Activated CD4-positive, alpha-beta T cell treated with anti-CD3 and anti-CD28 coated beads for 36 hours (primary cell): ENCODE measurements around the gene CEP20. TPM values are rescaled to one million over a fixed set of nuclear protein-coding genes. Genes with fewer than 3 reads are reported as not detected.

ENCODE experiments used
- ATAC-seq: fragments of 200-7000 bp; cut with Tn5 transposase; one replicate; pipeline ENCODE4 v1.10.0; 2021; ENCODE audit warnings: mild to moderate bottlenecking, moderate library complexity
- CTCF ChIA-PET: fragments of 350-600 bp; sonication (Branson Sonifier 250); formaldehyde crosslinking; loops from one replicate; lab custom pipeline; 2021; ENCODE audit warnings: antibody characterized with exemption; lab: Charles Lee
- POLR2A ChIA-PET: fragments of 350-600 bp; sonication (Branson Sonifier 250); formaldehyde crosslinking; loops from one replicate; lab custom pipeline; 2021; ENCODE audit warnings: antibody characterized with exemption, inconsistent platforms; lab: Charles Lee
- DNase-seq: peaks from one replicate; pipeline ENCODE4 v3.0.0-alpha.2; 2020
- H3K27ac Mint-ChIP-seq: one replicate; pipeline ENCODE4 v1.8.0; 2021; ENCODE audit warnings: mixed read lengths
- H3K27me3 Mint-ChIP-seq: one replicate; pipeline ENCODE4 v1.8.0; 2021; ENCODE audit warnings: mixed read lengths
- H3K36me3 Mint-ChIP-seq: one replicate; pipeline ENCODE4 v1.8.0; 2021; ENCODE audit warnings: low read depth, mixed read lengths
- H3K4me1 Mint-ChIP-seq: one replicate; pipeline ENCODE4 v1.8.0; 2021; ENCODE audit warnings: mixed read lengths
- H3K4me3 Mint-ChIP-seq: one replicate; pipeline ENCODE4 v1.8.0; 2021; ENCODE audit warnings: mild to moderate bottlenecking, moderate library complexity, mixed read lengths
- H3K9me3 Mint-ChIP-seq: one replicate; pipeline ENCODE4 v1.8.0; 2021; ENCODE audit warnings: low read depth, mixed read lengths
- intact Hi-C, 2 experiments: fragments of 100-400 bp; cut with DNase I in 1 of 2; cut with micrococcal nuclease in 1 of 2; formaldehyde crosslinking; loops; one replicate each; pipeline versions ENCODE4 v1.14.2 to v1.15.1; 2022 to 2024; cut with DNase I, micrococcal nuclease
- total RNA-seq, 2 experiments: library from RNA; stranded (reverse); gene quantifications; one replicate each; pipeline ENCODE4 v1.2.3, GENCODE V29; 2021

Gene CEP20
- total RNA-seq, 2 experiments from 2014 or later: 39.3 to 51.0 TPM

DNA sequence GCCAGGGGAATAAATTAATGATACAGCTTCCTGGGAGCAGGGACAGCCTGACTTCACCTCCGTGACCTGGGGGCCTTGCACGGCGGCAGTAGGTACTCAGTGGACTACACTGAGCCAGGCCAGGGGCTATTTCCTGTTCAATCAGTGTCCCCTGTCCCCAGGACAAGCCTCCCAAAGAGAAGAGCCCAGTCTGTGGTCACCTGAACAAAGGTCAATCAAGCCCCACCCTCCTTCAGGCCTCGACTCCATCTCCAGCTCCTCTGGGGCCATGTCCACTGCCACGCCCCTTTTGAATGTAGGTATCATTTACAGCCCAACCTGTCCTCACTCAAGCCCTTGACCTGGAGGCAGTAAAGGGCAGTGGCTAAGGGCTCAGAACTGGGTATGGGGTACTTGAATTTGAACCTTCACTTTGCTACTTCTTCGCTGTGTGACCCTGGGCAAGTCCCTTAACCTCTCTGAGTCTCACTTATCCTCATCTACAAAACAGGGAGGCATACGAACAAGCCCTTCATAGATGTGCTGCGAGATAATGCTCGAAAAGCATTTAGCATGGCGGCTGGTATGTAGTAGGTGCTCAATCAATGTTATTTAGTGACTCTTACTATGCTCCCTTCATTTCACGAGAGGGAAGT is 60.6 kb downstream of the CEP20 start:
- no peak overlapping the region for H3K4me3 Mint-ChIP-seq
- ATAC-seq (no peak), DNase-seq (no peak)
- intact Hi-C loops: no loop called here
- H3K27me3 Mint-ChIP-seq: no peaks in the 10 kb centered on the region
- ChIA-PET POLR2A (interaction anchor here (0.6 kb wide), 1 partner anchor 243 kb away, joined by 3 read pairs; no protein-coding TSS in a partner anchor), CTCF (no interaction called here)
- H3K36me3 Mint-ChIP-seq: no peaks in the 10 kb centered on the region
- no peak overlapping the region for H3K27ac Mint-ChIP-seq
- no peaks in the 10 kb centered on the region for H3K4me1 Mint-ChIP-seq
- no peaks in the 10 kb centered on the region for H3K9me3 Mint-ChIP-seq

DNA sequence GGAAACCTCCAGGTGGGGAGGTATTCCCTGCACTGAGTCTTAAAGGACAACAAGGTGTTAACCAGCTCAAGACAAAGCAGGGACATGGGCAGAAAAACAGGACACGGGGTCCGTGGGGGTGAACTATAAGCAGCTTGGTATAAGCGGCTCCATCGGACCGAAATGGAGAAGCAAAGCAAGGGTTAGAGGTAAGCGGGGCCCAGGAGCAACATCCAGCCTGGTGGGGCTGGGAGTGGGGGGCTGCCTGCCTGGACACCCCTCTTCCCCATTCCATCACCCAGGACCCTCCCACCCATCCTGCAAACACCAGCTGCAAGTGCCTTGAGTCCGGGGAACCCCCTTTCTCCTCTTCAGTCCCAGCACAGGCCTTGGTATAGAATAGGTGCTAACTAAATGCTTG is 61.1 kb downstream of the CEP20 start:
- H3K27me3 Mint-ChIP-seq: no peaks in the 10 kb centered on the region
- no peak overlapping the region for H3K4me3 Mint-ChIP-seq
- intact Hi-C loops: no loop called here
- DNase-seq: no peak
- no peaks in the 10 kb centered on the region for H3K36me3 Mint-ChIP-seq
- CTCF ChIA-PET: no interaction called here
- no peak for ATAC-seq
- POLR2A ChIA-PET: no interaction called here
- no peaks in the 10 kb centered on the region for H3K9me3 Mint-ChIP-seq
- H3K27ac Mint-ChIP-seq: no peak overlapping the region
- H3K4me1 Mint-ChIP-seq: no peaks in the 10 kb centered on the region

DNA sequence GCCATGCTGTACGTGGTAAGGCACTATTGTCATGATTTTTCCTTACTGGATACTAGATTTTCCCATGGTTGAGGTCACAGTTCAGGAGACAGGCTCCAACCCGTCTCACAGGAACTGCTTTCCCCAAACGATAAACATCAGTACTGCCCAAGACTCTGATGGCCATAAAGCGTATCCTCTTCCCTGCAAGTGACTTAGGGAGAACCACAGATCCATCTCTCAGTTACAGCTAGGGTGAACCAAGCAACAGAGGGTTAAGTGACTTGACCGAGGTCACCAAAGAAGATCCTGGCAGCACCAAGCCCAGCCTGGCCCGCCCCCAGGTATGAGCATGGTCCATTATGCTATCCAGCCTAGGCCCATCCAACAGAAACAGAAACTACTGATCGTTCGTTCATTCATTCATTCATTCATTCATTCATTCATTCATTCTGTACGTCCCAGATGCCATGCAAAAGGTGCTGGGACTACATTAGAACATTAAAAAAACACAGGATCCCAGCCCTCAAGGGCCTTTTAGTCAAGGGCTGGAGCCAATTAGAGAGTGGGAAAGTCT is 62.6 kb downstream of the CEP20 start:
- CTCF ChIA-PET: interaction anchor here (0.7 to 1.5 kb wide), 2 partner anchors 33 to 364 kb away, joined by 3 read pairs; no protein-coding TSS in a partner anchor

DNA sequence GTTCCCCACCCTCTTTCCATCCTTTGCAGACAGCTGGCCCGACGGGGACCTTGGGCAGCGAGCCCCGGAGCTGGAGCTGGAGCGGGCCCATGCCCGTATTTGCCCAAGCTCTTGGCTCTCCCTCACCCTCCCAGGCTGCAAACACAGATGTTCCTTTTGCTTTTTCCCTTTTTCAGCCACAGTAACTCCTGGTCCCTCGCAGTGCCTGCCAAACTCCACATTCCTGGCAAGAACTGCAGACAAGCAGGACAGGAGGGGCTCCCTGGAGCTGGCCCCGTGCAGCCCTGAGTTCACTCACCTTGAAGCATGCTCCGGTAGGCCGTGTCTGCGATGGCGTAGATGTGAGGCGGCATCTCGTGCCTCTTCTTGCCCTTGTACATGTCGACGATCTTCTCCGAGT is 65.4 kb downstream of the CEP20 start:
- no peaks in the 10 kb centered on the region for H3K27me3 Mint-ChIP-seq
- no peak overlapping the region for H3K27ac Mint-ChIP-seq
- H3K9me3 Mint-ChIP-seq: no peaks in the 10 kb centered on the region
- H3K36me3 Mint-ChIP-seq: no peaks in the 10 kb centered on the region
- no peak for DNase-seq
- intact Hi-C loops: loop anchor here (1.0 to 5.0 kb wide), 3 partner anchors 56 to 304 kb away; no protein-coding TSS in a partner anchor
- H3K4me3 Mint-ChIP-seq: no peak overlapping the region
- no peak for ATAC-seq
- H3K4me1 Mint-ChIP-seq: no peaks in the 10 kb centered on the region
- POLR2A ChIA-PET: no interaction called here
- CTCF ChIA-PET: interaction anchor here (0.7 to 1.8 kb wide), 8 partner anchors 15 to 304 kb away, joined by 3 to 13 read pairs (median 3); no protein-coding TSS in a partner anchor

More for the DNA sequence above, 62.6 kb downstream of the CEP20 start:
- H3K27ac Mint-ChIP-seq: no peak overlapping the region
- no peaks in the 10 kb centered on the region for H3K9me3 Mint-ChIP-seq
- DNase-seq: no peak
- no peaks in the 10 kb centered on the region for H3K4me1 Mint-ChIP-seq
- no peaks in the 10 kb centered on the region for H3K36me3 Mint-ChIP-seq
- no peaks in the 10 kb centered on the region for H3K27me3 Mint-ChIP-seq
- POLR2A ChIA-PET: no interaction called here
- intact Hi-C loops: no loop called here
- H3K4me3 Mint-ChIP-seq: no peak overlapping the region
- no peak for ATAC-seq

DNA sequence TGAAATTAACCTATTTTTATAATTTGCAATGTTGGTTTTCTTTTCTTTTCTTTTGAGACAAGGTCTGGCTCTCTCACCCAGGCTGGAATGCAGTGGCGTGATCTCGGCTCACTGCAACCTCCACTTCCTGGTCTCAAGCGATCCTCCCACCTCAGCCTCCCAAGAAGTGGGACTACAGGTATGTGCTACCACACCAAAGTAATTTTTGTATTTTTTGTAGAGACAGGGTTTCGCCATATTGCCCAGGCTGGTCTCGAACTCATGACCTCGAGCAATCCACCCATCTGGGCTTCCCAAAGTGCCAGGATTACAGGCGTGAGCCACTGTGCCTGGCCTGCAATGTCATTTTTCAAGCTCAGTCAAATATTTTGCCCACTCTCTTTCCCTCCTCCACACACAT is 67.6 kb downstream of the CEP20 start:
- peaks cover 7% of the 10 kb centered on the region for H3K9me3 Mint-ChIP-seq
- CTCF ChIA-PET: interaction anchor here (0.9 to 1.1 kb wide), 5 partner anchors 7 to 328 kb away, joined by 3 to 7 read pairs (median 3); no protein-coding TSS in a partner anchor
- H3K27ac Mint-ChIP-seq: no peak overlapping the region
- DNase-seq: no peak
- ATAC-seq: no peak
- POLR2A ChIA-PET: no interaction called here
- H3K27me3 Mint-ChIP-seq: peaks cover 5% of the 10 kb centered on the region
- no peaks in the 10 kb centered on the region for H3K36me3 Mint-ChIP-seq
- H3K4me1 Mint-ChIP-seq: no peaks in the 10 kb centered on the region
- H3K4me3 Mint-ChIP-seq: no peak overlapping the region
- intact Hi-C loops: loop anchor here in 1 of 2 experiments (5.0 kb wide), 1 partner anchor 54 kb away; no protein-coding TSS in a partner anchor

DNA sequence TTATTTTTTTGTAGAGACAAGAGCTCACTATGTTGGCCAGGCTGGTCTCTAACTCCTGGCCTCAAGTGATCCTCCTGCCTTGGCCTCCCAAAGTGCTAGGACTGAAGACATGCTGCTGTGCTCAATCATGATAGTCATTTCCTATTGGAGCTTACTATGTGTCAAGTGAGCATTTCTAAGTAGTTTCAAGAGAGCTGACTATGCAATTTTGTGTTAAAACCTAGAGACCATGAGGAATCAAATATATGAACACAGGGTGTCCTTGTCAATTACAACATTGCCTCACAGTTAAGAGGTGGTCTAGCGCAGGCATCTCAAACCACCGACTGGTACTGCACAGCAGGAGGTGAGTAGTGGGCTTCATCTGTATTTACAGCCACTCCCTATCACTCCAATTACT is 69.4 kb downstream of the CEP20 start:
- H3K27ac Mint-ChIP-seq: no peak overlapping the region
- H3K4me3 Mint-ChIP-seq: no peak overlapping the region
- ATAC-seq: no peak
- CTCF ChIA-PET: no interaction called here
- intact Hi-C loops: no loop called here
- peaks cover 13% of the 10 kb centered on the region for H3K9me3 Mint-ChIP-seq
- peaks cover 5% of the 10 kb centered on the region for H3K27me3 Mint-ChIP-seq
- H3K36me3 Mint-ChIP-seq: no peaks in the 10 kb centered on the region
- POLR2A ChIA-PET: interaction anchor here (0.6 kb wide), 1 partner anchor 279 kb away, joined by 3 read pairs; no protein-coding TSS in a partner anchor
- DNase-seq: no peak
- no peaks in the 10 kb centered on the region for H3K4me1 Mint-ChIP-seq

DNA sequence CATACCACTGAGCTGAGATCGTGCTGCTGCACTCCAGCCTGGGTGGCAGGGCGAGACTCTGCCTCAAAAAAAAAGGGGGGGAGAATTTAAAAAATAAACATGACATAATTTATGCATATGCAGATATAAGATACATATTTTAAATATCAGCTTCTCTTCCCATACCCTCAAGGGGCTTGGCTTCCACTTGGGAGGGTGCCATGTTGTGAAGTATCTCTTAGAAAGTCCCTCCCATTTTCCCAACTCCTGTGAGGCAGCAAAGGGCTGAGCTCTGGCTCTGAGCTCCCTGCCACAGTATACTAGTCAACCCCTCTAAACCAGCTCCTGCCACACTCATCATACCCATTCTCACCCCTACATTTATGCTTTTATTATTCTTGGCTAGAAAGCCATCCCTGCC is 71.0 kb downstream of the CEP20 start:
- intact Hi-C loops: no loop called here
- H3K36me3 Mint-ChIP-seq: no peaks in the 10 kb centered on the region
- ChIA-PET POLR2A (no interaction called here), CTCF (interaction anchor here (0.7 to 0.8 kb wide), 2 partner anchors 24 to 25 kb away, joined by 3 to 4 read pairs; no protein-coding TSS in a partner anchor)
- DNase-seq: no peak
- ATAC-seq: no peak
- no peak overlapping the region for H3K4me3 Mint-ChIP-seq
- peaks cover 5% of the 10 kb centered on the region for H3K27me3 Mint-ChIP-seq
- H3K27ac Mint-ChIP-seq: no peak overlapping the region
- no peaks in the 10 kb centered on the region for H3K4me1 Mint-ChIP-seq
- peaks cover 13% of the 10 kb centered on the region for H3K9me3 Mint-ChIP-seq

DNA sequence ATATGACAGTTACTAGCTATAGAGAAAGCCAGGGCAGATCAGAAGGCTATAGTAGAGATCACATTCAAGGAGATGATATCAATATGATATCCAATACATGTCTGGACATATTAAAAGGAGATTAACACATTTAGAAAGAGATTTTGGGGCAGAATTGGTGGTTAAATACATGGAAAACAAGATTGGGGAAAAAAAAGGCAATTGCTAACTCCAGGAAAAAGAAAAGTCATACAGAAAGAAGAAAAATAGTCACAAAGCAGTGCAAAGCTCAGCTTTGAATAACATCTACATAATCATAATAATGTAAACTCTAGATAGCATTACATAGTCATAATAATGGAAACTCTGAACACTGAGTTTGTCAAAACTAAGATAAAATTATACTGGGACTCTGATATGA is 72.2 kb downstream of the CEP20 start:
- no peaks in the 10 kb centered on the region for H3K4me1 Mint-ChIP-seq
- H3K36me3 Mint-ChIP-seq: no peaks in the 10 kb centered on the region
- intact Hi-C loops: no loop called here
- CTCF ChIA-PET: no interaction called here
- H3K4me3 Mint-ChIP-seq: no peak overlapping the region
- peaks cover 13% of the 10 kb centered on the region for H3K9me3 Mint-ChIP-seq
- ATAC-seq (no peak), DNase-seq (no peak)
- H3K27me3 Mint-ChIP-seq: peaks cover 9% of the 10 kb centered on the region
- POLR2A ChIA-PET: no interaction called here
- H3K27ac Mint-ChIP-seq: no peak overlapping the region

Other genes with a start within 250 kb of the CEP20 start
- 10 to 100 TPM; 50.2 to 72.5 TPM for gene MARF1, start 245.4 kb downstream of the CEP20 start, total RNA-seq
- gene NDE1, start 238.4 kb downstream of the CEP20 start, total RNA-seq: 100 to 1,000 TPM; 107 to 117 TPM
- not detected for gene MYH11, start 31.6 kb downstream of the CEP20 start, total RNA-seq
- gene ABCC1, start 61.0 kb upstream of the CEP20 start, total RNA-seq: 10 to 100 TPM; 57.8 to 65.1 TPM